HCT116 (cell line): ENCODE data around the gene TCFL5.

Source experiments
- POLR2A ChIP-seq: IDR thresholded peaks from 2 replicates; pipeline ENCODE4 v1.7.0; 2011; ENCODE audit warnings: borderline replicate concordance; ENCODE audit not compliant: insufficient read depth, insufficient read length; ENCODE audit errors: extremely low read depth
- RAD21 ChIP-seq: IDR thresholded peaks from 2 replicates; pipeline ENCODE4 v1.6.1; 2012; ENCODE audit warnings: low read depth, mild to moderate bottlenecking
- TF ChIP-seq, protein P1 (sequence below), 3 experiments: fragments of 200-600 bp in 1 of 3; sonication (generic) in 1 of 3; IDR thresholded peaks in 2 of 3; conservative IDR thresholded peaks in 1 of 3; 2 replicates each; pipeline ENCODE4 v1.5.1; 2012 to 2017; ENCODE audit warnings: low read depth in 2 of 3, low read length in 2 of 3, antibody characterized with exemption in 1 of 3, borderline replicate concordance in 1 of 3, control low read depth in 1 of 3, mild to moderate bottlenecking in 1 of 3, mixed read lengths in 1 of 3, mixed run types in 1 of 3, moderate library complexity in 1 of 3; ENCODE audit not compliant: insufficient read depth in 1 of 3
- TF ChIP-seq, protein P2 (sequence below): IDR thresholded peaks from 2 replicates; pipeline ENCODE4 v1.6.1; 2012; ENCODE audit warnings: low read depth

- TF ChIP-seq RAD21 (no peak), POLR2A (no peak)
- TF ChIP-seq, protein P1, sequence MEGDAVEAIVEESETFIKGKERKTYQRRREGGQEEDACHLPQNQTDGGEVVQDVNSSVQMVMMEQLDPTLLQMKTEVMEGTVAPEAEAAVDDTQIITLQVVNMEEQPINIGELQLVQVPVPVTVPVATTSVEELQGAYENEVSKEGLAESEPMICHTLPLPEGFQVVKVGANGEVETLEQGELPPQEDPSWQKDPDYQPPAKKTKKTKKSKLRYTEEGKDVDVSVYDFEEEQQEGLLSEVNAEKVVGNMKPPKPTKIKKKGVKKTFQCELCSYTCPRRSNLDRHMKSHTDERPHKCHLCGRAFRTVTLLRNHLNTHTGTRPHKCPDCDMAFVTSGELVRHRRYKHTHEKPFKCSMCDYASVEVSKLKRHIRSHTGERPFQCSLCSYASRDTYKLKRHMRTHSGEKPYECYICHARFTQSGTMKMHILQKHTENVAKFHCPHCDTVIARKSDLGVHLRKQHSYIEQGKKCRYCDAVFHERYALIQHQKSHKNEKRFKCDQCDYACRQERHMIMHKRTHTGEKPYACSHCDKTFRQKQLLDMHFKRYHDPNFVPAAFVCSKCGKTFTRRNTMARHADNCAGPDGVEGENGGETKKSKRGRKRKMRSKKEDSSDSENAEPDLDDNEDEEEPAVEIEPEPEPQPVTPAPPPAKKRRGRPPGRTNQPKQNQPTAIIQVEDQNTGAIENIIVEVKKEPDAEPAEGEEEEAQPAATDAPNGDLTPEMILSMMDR (IDR thresholded peaks at IDR 0.05 in 2 of 3, conservative IDR thresholded peaks at IDR 0.05 in 1 of 3; ENCODE audit: borderline replicate concordance in 1 of 3, insufficient read depth in 1 of 3, low read depth in 2 of 3, low read length in 2 of 3): no peak
- TF ChIP-seq, protein P2, sequence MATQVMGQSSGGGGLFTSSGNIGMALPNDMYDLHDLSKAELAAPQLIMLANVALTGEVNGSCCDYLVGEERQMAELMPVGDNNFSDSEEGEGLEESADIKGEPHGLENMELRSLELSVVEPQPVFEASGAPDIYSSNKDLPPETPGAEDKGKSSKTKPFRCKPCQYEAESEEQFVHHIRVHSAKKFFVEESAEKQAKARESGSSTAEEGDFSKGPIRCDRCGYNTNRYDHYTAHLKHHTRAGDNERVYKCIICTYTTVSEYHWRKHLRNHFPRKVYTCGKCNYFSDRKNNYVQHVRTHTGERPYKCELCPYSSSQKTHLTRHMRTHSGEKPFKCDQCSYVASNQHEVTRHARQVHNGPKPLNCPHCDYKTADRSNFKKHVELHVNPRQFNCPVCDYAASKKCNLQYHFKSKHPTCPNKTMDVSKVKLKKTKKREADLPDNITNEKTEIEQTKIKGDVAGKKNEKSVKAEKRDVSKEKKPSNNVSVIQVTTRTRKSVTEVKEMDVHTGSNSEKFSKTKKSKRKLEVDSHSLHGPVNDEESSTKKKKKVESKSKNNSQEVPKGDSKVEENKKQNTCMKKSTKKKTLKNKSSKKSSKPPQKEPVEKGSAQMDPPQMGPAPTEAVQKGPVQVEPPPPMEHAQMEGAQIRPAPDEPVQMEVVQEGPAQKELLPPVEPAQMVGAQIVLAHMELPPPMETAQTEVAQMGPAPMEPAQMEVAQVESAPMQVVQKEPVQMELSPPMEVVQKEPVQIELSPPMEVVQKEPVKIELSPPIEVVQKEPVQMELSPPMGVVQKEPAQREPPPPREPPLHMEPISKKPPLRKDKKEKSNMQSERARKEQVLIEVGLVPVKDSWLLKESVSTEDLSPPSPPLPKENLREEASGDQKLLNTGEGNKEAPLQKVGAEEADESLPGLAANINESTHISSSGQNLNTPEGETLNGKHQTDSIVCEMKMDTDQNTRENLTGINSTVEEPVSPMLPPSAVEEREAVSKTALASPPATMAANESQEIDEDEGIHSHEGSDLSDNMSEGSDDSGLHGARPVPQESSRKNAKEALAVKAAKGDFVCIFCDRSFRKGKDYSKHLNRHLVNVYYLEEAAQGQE: no peak
Measured at GRCh38 chr20:62828051-62828450, 33.6 kb downstream of the TCFL5 start.
